ENCODE data around the gene DGKI.
"Not testable (repeated sequence)": the region's sequence is repeated elsewhere in the genome, so short reads cannot be mapped to it uniquely, and the experiment has no call there.

DGKI gene

GRCh38 chr7:137458399-137458798, 388.4 kb downstream of the DGKI start:
- H3K36me3 ChIP-seq (ENCODE audit: control insufficient read depth, insufficient read depth, low read length) = no peaks in the 10 kb centered on the region
- no peaks in the 10 kb centered on the region for H3K27me3 ChIP-seq (ENCODE audit: control insufficient read depth, insufficient read depth, low read length)
- H3K4me3 ChIP-seq (ENCODE audit: low read depth, low read length) = no peak overlapping the region
- H3K4me1 ChIP-seq (ENCODE audit: control insufficient read depth, insufficient read depth, low read length) = no peaks in the 10 kb centered on the region
- no peaks in the 10 kb centered on the region for H3K9me3 ChIP-seq (ENCODE audit: control insufficient read depth, insufficient read depth, low read length)
- no peak overlapping the region for H3K9ac ChIP-seq (ENCODE audit: low read depth, low read length)

GRCh38 chr7:137454767-137455166, 392.0 kb downstream of the DGKI start:
- H3K4me3 ChIP-seq (ENCODE audit: low read depth, low read length) = no peak overlapping the region
- H3K4me1 ChIP-seq (ENCODE audit: control insufficient read depth, insufficient read depth, low read length) = no peaks in the 10 kb centered on the region
- no peaks in the 10 kb centered on the region for H3K9me3 ChIP-seq (ENCODE audit: control insufficient read depth, insufficient read depth, low read length)
- H3K27me3 ChIP-seq (ENCODE audit: control insufficient read depth, insufficient read depth, low read length) = no peaks in the 10 kb centered on the region
- no peak overlapping the region for H3K9ac ChIP-seq (ENCODE audit: low read depth, low read length)
- no peaks in the 10 kb centered on the region for H3K36me3 ChIP-seq (ENCODE audit: control insufficient read depth, insufficient read depth, low read length)

GRCh38 chr7:137454246-137454724, 392.5 kb downstream of the DGKI start:
- no peak overlapping the region for H3K4me3 ChIP-seq (ENCODE audit: low read depth, low read length)
- H3K9ac ChIP-seq (ENCODE audit: low read depth, low read length) = no peak overlapping the region
- no peaks in the 10 kb centered on the region for H3K9me3 ChIP-seq (ENCODE audit: control insufficient read depth, insufficient read depth, low read length)
- H3K4me1 ChIP-seq (ENCODE audit: control insufficient read depth, insufficient read depth, low read length) = no peaks in the 10 kb centered on the region
- H3K27me3 ChIP-seq (ENCODE audit: control insufficient read depth, insufficient read depth, low read length) = no peaks in the 10 kb centered on the region
- no peaks in the 10 kb centered on the region for H3K36me3 ChIP-seq (ENCODE audit: control insufficient read depth, insufficient read depth, low read length)

- H3K9me3 ChIP-seq (ENCODE audit: control insufficient read depth, insufficient read depth, low read length) = no peaks in the 10 kb centered on the region
- H3K27me3 ChIP-seq (ENCODE audit: control insufficient read depth, insufficient read depth, low read length) = no peaks in the 10 kb centered on the region
- H3K4me3 ChIP-seq (ENCODE audit: low read depth, low read length) = no peak overlapping the region
- no peaks in the 10 kb centered on the region for H3K4me1 ChIP-seq (ENCODE audit: control insufficient read depth, insufficient read depth, low read length)
- H3K9ac ChIP-seq (ENCODE audit: low read depth, low read length) = no peak overlapping the region
- no peaks in the 10 kb centered on the region for H3K36me3 ChIP-seq (ENCODE audit: control insufficient read depth, insufficient read depth, low read length)
Observed at GRCh38 chr7:137453356-137453755, 393.4 kb downstream of the DGKI start.

DNA sequence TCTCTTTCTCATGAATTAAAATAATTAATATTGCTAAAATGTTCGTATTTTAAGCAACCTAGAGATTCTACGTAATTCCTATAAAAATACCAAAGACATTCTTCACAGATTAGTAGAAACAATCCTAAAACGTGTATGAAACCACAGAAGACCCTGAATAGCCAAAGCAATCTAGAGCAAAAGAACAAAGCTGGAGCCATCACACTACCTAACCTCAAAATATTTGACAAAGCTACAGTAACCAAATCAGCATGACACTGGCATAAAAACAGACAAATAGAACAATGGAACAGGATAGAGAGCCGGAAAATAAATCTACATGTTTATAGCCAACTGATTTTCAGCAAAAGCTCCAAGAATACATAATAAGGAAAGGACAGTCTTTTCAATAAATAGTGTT, 397.8 kb downstream of the DGKI start:
- H3K4me1 ChIP-seq (ENCODE audit: control insufficient read depth, insufficient read depth, low read length) = no peaks in the 10 kb centered on the region
- H3K9ac ChIP-seq (ENCODE audit: low read depth, low read length) = no peak overlapping the region
- no peaks in the 10 kb centered on the region for H3K9me3 ChIP-seq (ENCODE audit: control insufficient read depth, insufficient read depth, low read length)
- no peaks in the 10 kb centered on the region for H3K36me3 ChIP-seq (ENCODE audit: control insufficient read depth, insufficient read depth, low read length)
- no peaks in the 10 kb centered on the region for H3K27me3 ChIP-seq (ENCODE audit: control insufficient read depth, insufficient read depth, low read length)
- no peak overlapping the region for H3K4me3 ChIP-seq (ENCODE audit: low read depth, low read length)

- H3K9me3 ChIP-seq (ENCODE audit: control insufficient read depth, insufficient read depth, low read length); H3K4me3 ChIP-seq (ENCODE audit: low read depth, low read length); H3K36me3 ChIP-seq (ENCODE audit: control insufficient read depth, insufficient read depth, low read length): not testable (repeated sequence)
Observed at GRCh38 chr7:137448572-137448971, 398.2 kb downstream of the DGKI start.

DNA sequence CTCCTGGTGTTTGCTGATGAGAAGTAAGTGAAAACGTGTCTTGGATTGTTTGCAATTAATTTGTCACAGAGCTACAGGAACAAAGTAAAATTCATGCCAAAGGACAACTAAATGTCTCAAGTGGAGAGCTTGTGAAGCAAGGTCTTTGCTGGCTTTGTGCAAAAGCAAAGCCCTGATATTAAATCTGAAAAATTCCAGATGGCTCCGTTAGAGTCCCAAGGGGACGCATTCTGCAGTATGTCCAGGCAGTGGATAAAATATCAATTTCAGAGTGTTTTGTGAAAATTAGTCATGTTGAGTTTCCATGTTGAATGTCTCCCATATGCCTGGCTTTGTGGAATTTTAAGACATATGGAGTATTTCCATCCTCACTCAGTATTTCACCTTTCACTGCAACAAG, 400.7 kb downstream of the DGKI start:
- Histone ChIP-seq H3K4me1 (ENCODE audit: control insufficient read depth, insufficient read depth, low read length) (no peaks in the 10 kb centered on the region), H3K9ac (ENCODE audit: low read depth, low read length) (no peak overlapping the region), H3K4me3 (ENCODE audit: low read depth, low read length) (no peak overlapping the region), H3K27me3 (ENCODE audit: control insufficient read depth, insufficient read depth, low read length) (no peaks in the 10 kb centered on the region), H3K9me3 (ENCODE audit: control insufficient read depth, insufficient read depth, low read length) (no peaks in the 10 kb centered on the region), H3K36me3 (ENCODE audit: control insufficient read depth, insufficient read depth, low read length) (no peaks in the 10 kb centered on the region)

More at GRCh38 chr7:137448572-137448971, 398.2 kb downstream of the DGKI start:
- H3K4me1 ChIP-seq (ENCODE audit: control insufficient read depth, insufficient read depth, low read length); H3K27me3 ChIP-seq (ENCODE audit: control insufficient read depth, insufficient read depth, low read length); H3K9ac ChIP-seq (ENCODE audit: low read depth, low read length): not testable (repeated sequence)

GRCh38 chr7:137445268-137445667, 401.5 kb downstream of the DGKI start:
- H3K9me3 ChIP-seq (ENCODE audit: control insufficient read depth, insufficient read depth, low read length) = no peaks in the 10 kb centered on the region
- H3K27me3 ChIP-seq (ENCODE audit: control insufficient read depth, insufficient read depth, low read length) = no peaks in the 10 kb centered on the region
- no peaks in the 10 kb centered on the region for H3K36me3 ChIP-seq (ENCODE audit: control insufficient read depth, insufficient read depth, low read length)
- H3K9ac ChIP-seq (ENCODE audit: low read depth, low read length) = no peak overlapping the region
- no peaks in the 10 kb centered on the region for H3K4me1 ChIP-seq (ENCODE audit: control insufficient read depth, insufficient read depth, low read length)
- H3K4me3 ChIP-seq (ENCODE audit: low read depth, low read length) = no peak overlapping the region

- Histone ChIP-seq H3K27me3 (ENCODE audit: control insufficient read depth, insufficient read depth, low read length) (no peaks in the 10 kb centered on the region), H3K36me3 (ENCODE audit: control insufficient read depth, insufficient read depth, low read length) (no peaks in the 10 kb centered on the region), H3K4me3 (ENCODE audit: low read depth, low read length) (no peak overlapping the region), H3K9ac (ENCODE audit: low read depth, low read length) (no peak overlapping the region), H3K4me1 (ENCODE audit: control insufficient read depth, insufficient read depth, low read length) (peaks cover 4% of the 10 kb centered on the region), H3K9me3 (ENCODE audit: control insufficient read depth, insufficient read depth, low read length) (no peaks in the 10 kb centered on the region)
Observed at GRCh38 chr7:137443616-137444015, 403.2 kb downstream of the DGKI start.

DNA sequence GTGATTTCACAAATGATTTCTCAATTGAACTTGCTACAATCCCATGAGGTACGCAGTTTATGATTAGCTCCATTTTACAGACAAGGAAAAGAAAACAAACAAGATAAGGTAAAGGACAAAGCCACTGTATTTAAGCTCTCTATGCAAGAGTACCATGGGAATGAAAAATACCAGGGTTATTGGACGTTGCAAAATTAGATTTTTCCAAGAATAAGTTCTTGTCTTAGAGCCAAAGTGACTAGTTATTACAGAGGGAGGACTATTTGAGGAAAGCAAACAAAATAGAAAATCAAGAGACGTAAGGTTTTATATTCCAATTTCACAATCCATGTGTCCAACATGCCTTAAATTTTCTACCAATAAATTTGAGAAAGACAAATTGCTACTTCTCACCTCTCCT, 405.3 kb downstream of the DGKI start:
- peaks cover 4% of the 10 kb centered on the region for H3K4me1 ChIP-seq (ENCODE audit: control insufficient read depth, insufficient read depth, low read length)
- H3K27me3 ChIP-seq (ENCODE audit: control insufficient read depth, insufficient read depth, low read length) = no peaks in the 10 kb centered on the region
- no peaks in the 10 kb centered on the region for H3K36me3 ChIP-seq (ENCODE audit: control insufficient read depth, insufficient read depth, low read length)
- no peaks in the 10 kb centered on the region for H3K9me3 ChIP-seq (ENCODE audit: control insufficient read depth, insufficient read depth, low read length)
- H3K4me3 ChIP-seq (ENCODE audit: low read depth, low read length) = no peak overlapping the region
- H3K9ac ChIP-seq (ENCODE audit: low read depth, low read length) = no peak overlapping the region

DNA sequence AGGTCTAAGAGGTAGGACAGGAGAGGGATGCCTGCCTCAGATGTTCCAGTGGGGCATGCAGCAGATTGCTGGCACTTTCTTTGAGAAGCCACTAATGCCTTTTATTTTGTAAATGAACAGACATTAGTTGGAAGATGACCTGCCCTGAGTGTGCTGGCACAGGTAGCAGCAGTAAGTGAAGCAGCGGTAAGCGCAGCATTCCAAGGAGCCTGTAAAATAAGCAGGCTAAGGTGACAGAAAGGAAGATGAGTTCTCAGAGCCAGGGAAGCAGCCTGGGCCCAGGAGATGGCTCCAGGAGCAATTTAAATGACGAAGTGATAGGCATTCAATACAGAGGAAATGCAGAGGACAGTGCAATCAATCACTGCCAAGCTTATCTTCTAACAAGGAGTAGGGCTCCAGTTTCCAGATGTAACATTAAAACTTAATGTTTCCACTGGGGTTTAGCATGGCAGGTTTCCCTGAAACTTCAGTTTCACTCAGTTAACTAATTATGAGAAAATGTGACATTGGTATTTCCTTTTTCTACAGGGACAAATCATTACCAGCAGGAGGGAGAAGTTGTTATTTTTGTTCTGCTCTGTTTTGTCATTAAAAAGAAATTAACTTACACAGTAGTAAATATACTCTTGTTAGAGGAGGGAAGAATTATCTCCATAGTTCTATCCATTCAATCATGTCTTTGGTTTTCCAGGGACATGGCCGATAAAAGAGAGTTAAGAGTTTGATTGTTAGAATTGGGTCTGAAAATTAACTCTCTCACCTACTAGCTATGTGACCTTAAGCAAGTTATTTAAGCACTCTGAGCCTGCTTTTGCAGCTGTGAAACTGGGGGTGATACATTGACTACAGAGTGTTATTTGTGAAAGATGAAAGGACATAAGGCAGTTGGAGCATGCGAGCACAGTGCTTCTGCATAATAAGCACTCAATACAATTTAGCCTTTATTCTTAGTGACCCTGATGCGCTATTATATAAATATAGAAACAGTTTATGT, 406.6 kb downstream of the DGKI start:
- H3K27me3 ChIP-seq (ENCODE audit: control insufficient read depth, insufficient read depth, low read length) = no peaks in the 10 kb centered on the region
- no peaks in the 10 kb centered on the region for H3K9me3 ChIP-seq (ENCODE audit: control insufficient read depth, insufficient read depth, low read length)
- H3K36me3 ChIP-seq (ENCODE audit: control insufficient read depth, insufficient read depth, low read length) = no peaks in the 10 kb centered on the region
- peaks cover 4% of the 10 kb centered on the region for H3K4me1 ChIP-seq (ENCODE audit: control insufficient read depth, insufficient read depth, low read length)
- no peak overlapping the region for H3K9ac ChIP-seq (ENCODE audit: low read depth, low read length)
- no peak overlapping the region for H3K4me3 ChIP-seq (ENCODE audit: low read depth, low read length)

- H3K4me3 ChIP-seq (ENCODE audit: low read depth, low read length) = no peak overlapping the region
- peaks cover 4% of the 10 kb centered on the region for H3K4me1 ChIP-seq (ENCODE audit: control insufficient read depth, insufficient read depth, low read length)
- no peak overlapping the region for H3K9ac ChIP-seq (ENCODE audit: low read depth, low read length)
- H3K36me3 ChIP-seq (ENCODE audit: control insufficient read depth, insufficient read depth, low read length) = no peaks in the 10 kb centered on the region
- H3K27me3 ChIP-seq (ENCODE audit: control insufficient read depth, insufficient read depth, low read length) = no peaks in the 10 kb centered on the region
- no peaks in the 10 kb centered on the region for H3K9me3 ChIP-seq (ENCODE audit: control insufficient read depth, insufficient read depth, low read length)
Observed at GRCh38 chr7:137434946-137435345, 411.8 kb downstream of the DGKI start.

Measured in iPS-15b (cell line).